GM12878 (cell line): ENCODE measurements around the gene PTPN18. TPM values are rescaled to one million over a fixed set of nuclear protein-coding genes. Genes with fewer than 3 reads are reported as not detected.

Experiments used
- CREM ChIP-seq: IDR thresholded peaks from 2 replicates; pipeline ENCODE4 v1.6.1; 2014; ENCODE audit warnings: antibody characterized with exemption, low read depth
- FOXM1 ChIP-seq: IDR thresholded peaks from 2 replicates; pipeline ENCODE4 v1.6.1; 2012; ENCODE audit warnings: low read depth, mild to moderate bottlenecking, inconsistent platforms, low read length, moderate library complexity
- MEF2A ChIP-seq: IDR thresholded peaks from 2 replicates; pipeline ENCODE4 v1.6.1; 2011; ENCODE audit warnings: low read depth, mild to moderate bottlenecking, low read length, moderate library complexity; ENCODE audit not compliant: insufficient read depth
- NFIC ChIP-seq: IDR thresholded peaks from 2 replicates; pipeline ENCODE4 v1.6.1; 2012; ENCODE audit warnings: low read depth, mild to moderate bottlenecking, inconsistent platforms, low read length, moderate library complexity
- PML ChIP-seq: IDR thresholded peaks from 2 replicates; pipeline ENCODE4 v1.6.1; 2012; ENCODE audit warnings: low read length, inconsistent platforms
- POLR2AphosphoS2 ChIP-seq: IDR thresholded peaks from 2 replicates; pipeline ENCODE4 v1.6.1; 2011; ENCODE audit warnings: low read depth, mild to moderate bottlenecking, low read length, improper control_type of control experiment, moderate library complexity
- RAD21 ChIP-seq: IDR thresholded peaks from 2 replicates; pipeline ENCODE4 v1.6.1; 2011; ENCODE audit warnings: mild to moderate bottlenecking, low read depth, low read length, moderate library complexity; ENCODE audit not compliant: insufficient read depth
- RBBP5 ChIP-seq: fragments of 200-600 bp; sonication (generic); conservative IDR thresholded peaks from 2 replicates; pipeline ENCODE4 v1.6.1; 2016
- RELA ChIP-seq: fragments of 450-650 bp; IDR thresholded peaks from 2 replicates; pipeline ENCODE4 v1.8.0; 2014; ENCODE audit warnings: borderline replicate concordance; ENCODE audit not compliant: partially characterized antibody
- SMAD1 ChIP-seq: fragments of 450-650 bp; IDR thresholded peaks from 2 replicates; pipeline ENCODE4 v1.6.1; 2018; ENCODE audit warnings: mild to moderate bottlenecking, low read depth; ENCODE audit not compliant: partially characterized antibody
- SREBF1 ChIP-seq: IDR thresholded peaks from 2 replicates; pipeline ENCODE4 v1.6.1; 2012; ENCODE audit warnings: mild to moderate bottlenecking, low read length
- TBL1XR1 ChIP-seq: IDR thresholded peaks from 2 replicates; pipeline ENCODE4 v1.6.1; 2012; ENCODE audit warnings: low read depth, low read length, improper control_type of control experiment
- TCF12 ChIP-seq: IDR thresholded peaks from 2 replicates; pipeline ENCODE4 v1.6.1; 2011; ENCODE audit warnings: low read depth, mild to moderate bottlenecking, low read length
- polyA plus RNA-seq, 11 experiments: library from polyadenylated mRNA; depleted of rRNA in 4 of 11; unstranded in 6 of 11; stranded (reverse) in 5 of 11; fragments of >200 nt; fragmentation: Nextera tagmentation in 4 of 11; fragmentation: Illumina TruSeq in 1 of 11; extraction: Ambion mirVana in 4 of 11; extraction: Trizol in 1 of 11; gene quantifications; 1 replicate in 1 of 11; 2 replicates in 10 of 11; pipeline versions ENCODE4 v1.2.1 to v1.2.3, GENCODE V29; 2011 to 2016; ENCODE audit warnings: inconsistent platforms in 2 of 11, missing spikeins in 2 of 11, low read depth in 1 of 11
- total RNA-seq, 4 experiments: library from RNA; depleted of rRNA in 3 of 4; stranded (reverse); fragments of >200 nt in 3 of 4; fragmentation: Illumina TruSeq in 1 of 4; extraction: Trizol in 1 of 4; gene quantifications; 2 replicates each; pipeline versions ENCODE4 v1.2.1 to v1.2.3, GENCODE V29; 2013 to 2021
- TF ChIP-seq, protein P1 (sequence below): IDR thresholded peaks from 2 replicates; pipeline ENCODE4 v1.6.1; 2011; ENCODE audit warnings: low read depth, mild to moderate bottlenecking, low read length, moderate library complexity, borderline replicate concordance; ENCODE audit errors: extremely low read depth
- TF ChIP-seq, protein P2 (sequence below): fragments of 450-650 bp; IDR thresholded peaks from 2 replicates; pipeline ENCODE4 v1.6.1; 2017; ENCODE audit warnings: mild to moderate bottlenecking, low read depth, inconsistent platforms; ENCODE audit not compliant: poor library complexity, severe bottlenecking
- TF ChIP-seq, protein P3 (sequence below): fragments of 150-350 bp; IDR thresholded peaks from 2 replicates; pipeline ENCODE4 v1.6.1; 2014; ENCODE audit warnings: mild to moderate bottlenecking, low read depth, low read length
- TF ChIP-seq, protein P4 (sequence below): fragments of 450-650 bp; IDR thresholded peaks from 2 replicates; pipeline ENCODE4 v1.6.1; 2014; ENCODE audit warnings: mild to moderate bottlenecking
- TF ChIP-seq, protein P5 (sequence below): IDR thresholded peaks from 2 replicates; pipeline ENCODE4 v1.6.1; 2012; ENCODE audit warnings: low read depth, low read length, improper control_type of control experiment
- TF ChIP-seq, protein P6 (sequence below): IDR thresholded peaks from 2 replicates; pipeline ENCODE4 v1.6.1; 2012; ENCODE audit warnings: low read depth, low read length, improper control_type of control experiment
- TF ChIP-seq, protein P7 (sequence below), 3 experiments: IDR thresholded peaks in 2 of 3; conservative IDR thresholded peaks in 1 of 3; 2 replicates each; pipeline ENCODE4 v1.5.1; 2011; ENCODE audit warnings: low read depth in 3 of 3, low read length in 3 of 3, mild to moderate bottlenecking in 3 of 3, control low read depth in 2 of 3, moderate library complexity in 2 of 3, inconsistent platforms in 1 of 3, mixed read lengths in 1 of 3; ENCODE audit not compliant: control insufficient read depth in 2 of 3, insufficient read depth in 1 of 3; ENCODE audit errors: extremely low read depth in 1 of 3

Gene PTPN18
- total and polyA plus RNA-seq, 10 of the 15 experiments (the other 5 are each of a cell fraction or from before 2014, with no cell fraction given), result 14.8 to 89.9 (median 43.4) TPM

DNA sequence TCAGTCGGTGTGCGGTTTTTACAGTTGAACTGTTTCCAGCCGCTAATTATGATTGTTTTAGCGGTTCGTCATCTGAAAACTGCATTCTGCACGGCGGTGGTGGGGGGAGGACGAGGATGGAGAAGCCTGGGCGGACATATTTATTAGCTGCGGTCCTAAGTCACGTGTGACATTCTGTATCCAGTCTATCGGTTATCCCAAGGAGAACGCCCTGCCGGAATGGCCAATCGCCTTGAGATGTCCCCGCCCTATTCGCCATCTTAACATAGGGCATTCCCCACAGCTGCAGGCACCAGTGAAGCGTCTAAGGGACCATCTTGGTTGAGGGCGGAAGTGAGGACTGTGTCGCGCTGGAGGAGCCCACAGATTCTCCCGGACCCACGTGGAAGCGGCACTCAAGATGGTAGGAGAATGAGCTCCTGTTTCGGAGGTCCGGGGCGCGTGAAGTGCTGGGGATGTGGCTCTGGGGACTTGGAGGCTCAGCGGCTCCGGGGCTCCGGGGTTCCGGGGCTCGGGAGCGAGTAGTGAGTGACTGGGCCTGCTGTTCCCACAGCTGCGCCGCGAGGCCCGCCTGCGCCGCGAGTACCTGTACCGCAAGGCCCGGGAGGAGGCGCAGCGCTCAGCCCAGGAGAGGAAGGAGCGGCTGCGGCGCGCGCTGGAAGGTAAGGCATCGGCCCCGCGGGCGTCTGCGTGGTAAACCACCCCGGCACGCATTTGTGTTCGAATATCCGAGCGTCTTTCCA, 13.2 kb upstream of the PTPN18 start, which contains the start of gene IMP4 (continued):
- TF ChIP-seq RAD21, result no peak
- TF ChIP-seq, protein P1, sequence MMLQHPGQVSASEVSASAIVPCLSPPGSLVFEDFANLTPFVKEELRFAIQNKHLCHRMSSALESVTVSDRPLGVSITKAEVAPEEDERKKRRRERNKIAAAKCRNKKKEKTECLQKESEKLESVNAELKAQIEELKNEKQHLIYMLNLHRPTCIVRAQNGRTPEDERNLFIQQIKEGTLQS, result no peak
- TF ChIP-seq, protein P2, sequence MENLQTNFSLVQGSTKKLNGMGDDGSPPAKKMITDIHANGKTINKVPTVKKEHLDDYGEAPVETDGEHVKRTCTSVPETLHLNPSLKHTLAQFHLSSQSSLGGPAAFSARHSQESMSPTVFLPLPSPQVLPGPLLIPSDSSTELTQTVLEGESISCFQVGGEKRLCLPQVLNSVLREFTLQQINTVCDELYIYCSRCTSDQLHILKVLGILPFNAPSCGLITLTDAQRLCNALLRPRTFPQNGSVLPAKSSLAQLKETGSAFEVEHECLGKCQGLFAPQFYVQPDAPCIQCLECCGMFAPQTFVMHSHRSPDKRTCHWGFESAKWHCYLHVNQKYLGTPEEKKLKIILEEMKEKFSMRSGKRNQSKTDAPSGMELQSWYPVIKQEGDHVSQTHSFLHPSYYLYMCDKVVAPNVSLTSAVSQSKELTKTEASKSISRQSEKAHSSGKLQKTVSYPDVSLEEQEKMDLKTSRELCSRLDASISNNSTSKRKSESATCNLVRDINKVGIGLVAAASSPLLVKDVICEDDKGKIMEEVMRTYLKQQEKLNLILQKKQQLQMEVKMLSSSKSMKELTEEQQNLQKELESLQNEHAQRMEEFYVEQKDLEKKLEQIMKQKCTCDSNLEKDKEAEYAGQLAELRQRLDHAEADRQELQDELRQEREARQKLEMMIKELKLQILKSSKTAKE, result no peak
- TF ChIP-seq, protein P3, sequence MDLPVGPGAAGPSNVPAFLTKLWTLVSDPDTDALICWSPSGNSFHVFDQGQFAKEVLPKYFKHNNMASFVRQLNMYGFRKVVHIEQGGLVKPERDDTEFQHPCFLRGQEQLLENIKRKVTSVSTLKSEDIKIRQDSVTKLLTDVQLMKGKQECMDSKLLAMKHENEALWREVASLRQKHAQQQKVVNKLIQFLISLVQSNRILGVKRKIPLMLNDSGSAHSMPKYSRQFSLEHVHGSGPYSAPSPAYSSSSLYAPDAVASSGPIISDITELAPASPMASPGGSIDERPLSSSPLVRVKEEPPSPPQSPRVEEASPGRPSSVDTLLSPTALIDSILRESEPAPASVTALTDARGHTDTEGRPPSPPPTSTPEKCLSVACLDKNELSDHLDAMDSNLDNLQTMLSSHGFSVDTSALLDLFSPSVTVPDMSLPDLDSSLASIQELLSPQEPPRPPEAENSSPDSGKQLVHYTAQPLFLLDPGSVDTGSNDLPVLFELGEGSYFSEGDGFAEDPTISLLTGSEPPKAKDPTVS, result no peak
- TF ChIP-seq, protein P4, sequence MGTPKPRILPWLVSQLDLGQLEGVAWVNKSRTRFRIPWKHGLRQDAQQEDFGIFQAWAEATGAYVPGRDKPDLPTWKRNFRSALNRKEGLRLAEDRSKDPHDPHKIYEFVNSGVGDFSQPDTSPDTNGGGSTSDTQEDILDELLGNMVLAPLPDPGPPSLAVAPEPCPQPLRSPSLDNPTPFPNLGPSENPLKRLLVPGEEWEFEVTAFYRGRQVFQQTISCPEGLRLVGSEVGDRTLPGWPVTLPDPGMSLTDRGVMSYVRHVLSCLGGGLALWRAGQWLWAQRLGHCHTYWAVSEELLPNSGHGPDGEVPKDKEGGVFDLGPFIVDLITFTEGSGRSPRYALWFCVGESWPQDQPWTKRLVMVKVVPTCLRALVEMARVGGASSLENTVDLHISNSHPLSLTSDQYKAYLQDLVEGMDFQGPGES, result no peak
- TF ChIP-seq RBBP5, result no peak
- TF ChIP-seq, protein P5, sequence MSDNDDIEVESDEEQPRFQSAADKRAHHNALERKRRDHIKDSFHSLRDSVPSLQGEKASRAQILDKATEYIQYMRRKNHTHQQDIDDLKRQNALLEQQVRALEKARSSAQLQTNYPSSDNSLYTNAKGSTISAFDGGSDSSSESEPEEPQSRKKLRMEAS, result peak; percentile 95
- no peak; the same call in 1 of the 2 replicates for TF ChIP-seq TBL1XR1
- TF ChIP-seq, protein P6, sequence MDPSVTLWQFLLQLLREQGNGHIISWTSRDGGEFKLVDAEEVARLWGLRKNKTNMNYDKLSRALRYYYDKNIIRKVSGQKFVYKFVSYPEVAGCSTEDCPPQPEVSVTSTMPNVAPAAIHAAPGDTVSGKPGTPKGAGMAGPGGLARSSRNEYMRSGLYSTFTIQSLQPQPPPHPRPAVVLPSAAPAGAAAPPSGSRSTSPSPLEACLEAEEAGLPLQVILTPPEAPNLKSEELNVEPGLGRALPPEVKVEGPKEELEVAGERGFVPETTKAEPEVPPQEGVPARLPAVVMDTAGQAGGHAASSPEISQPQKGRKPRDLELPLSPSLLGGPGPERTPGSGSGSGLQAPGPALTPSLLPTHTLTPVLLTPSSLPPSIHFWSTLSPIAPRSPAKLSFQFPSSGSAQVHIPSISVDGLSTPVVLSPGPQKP, result peak; percentile 80
- TF ChIP-seq RELA, result peak; percentile 39
- TF ChIP-seq, protein P7, sequence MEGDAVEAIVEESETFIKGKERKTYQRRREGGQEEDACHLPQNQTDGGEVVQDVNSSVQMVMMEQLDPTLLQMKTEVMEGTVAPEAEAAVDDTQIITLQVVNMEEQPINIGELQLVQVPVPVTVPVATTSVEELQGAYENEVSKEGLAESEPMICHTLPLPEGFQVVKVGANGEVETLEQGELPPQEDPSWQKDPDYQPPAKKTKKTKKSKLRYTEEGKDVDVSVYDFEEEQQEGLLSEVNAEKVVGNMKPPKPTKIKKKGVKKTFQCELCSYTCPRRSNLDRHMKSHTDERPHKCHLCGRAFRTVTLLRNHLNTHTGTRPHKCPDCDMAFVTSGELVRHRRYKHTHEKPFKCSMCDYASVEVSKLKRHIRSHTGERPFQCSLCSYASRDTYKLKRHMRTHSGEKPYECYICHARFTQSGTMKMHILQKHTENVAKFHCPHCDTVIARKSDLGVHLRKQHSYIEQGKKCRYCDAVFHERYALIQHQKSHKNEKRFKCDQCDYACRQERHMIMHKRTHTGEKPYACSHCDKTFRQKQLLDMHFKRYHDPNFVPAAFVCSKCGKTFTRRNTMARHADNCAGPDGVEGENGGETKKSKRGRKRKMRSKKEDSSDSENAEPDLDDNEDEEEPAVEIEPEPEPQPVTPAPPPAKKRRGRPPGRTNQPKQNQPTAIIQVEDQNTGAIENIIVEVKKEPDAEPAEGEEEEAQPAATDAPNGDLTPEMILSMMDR (IDR thresholded peaks at IDR 0.05 in 2 of 3, conservative IDR thresholded peaks at IDR 0.05 in 1 of 3; ENCODE audit: control insufficient read depth in 2 of 3, extremely low read depth in 1 of 3, insufficient read depth in 1 of 3, low read depth in 3 of 3, low read length in 3 of 3), result peak; percentile 27 to 45 (median 29); a peak in 4 of 6 replicates
- no peak for TF ChIP-seq TCF12
- no peak for TF ChIP-seq FOXM1
- no peak for TF ChIP-seq SREBF1
- peak; percentile 59; the same call in 1 of the 2 replicates for TF ChIP-seq POLR2AphosphoS2
- 0 out of 2 replicates have a peak, but pooled peaks have one; percentile 40 for TF ChIP-seq NFIC
- TF ChIP-seq MEF2A, result no peak
- no peak for TF ChIP-seq SMAD1
- peak; percentile 60 for TF ChIP-seq CREM
- TF ChIP-seq PML, result peak; percentile 95
